Neural cell (in vitro differentiated cells): ENCODE data around the gene LTB4R2. TPM values are rescaled to one million over a fixed set of nuclear protein-coding genes. Genes with fewer than 3 reads are reported as not detected.

Source experiments
- H2AFZ ChIP-seq: fragments of 200-600, 300-800 bp; sonication (generic), shearing (Covaris generic); 2 replicates; pipeline ENCODE4 v1.6.0; 2014; ENCODE audit warnings: low read depth, mild to moderate bottlenecking, antibody characterized with exemption, low read length, moderate library complexity
- H3F3A ChIP-seq: fragments of 200-600 bp; shearing (Covaris generic); 2 replicates; pipeline ENCODE4 v1.6.1; 2016; ENCODE audit warnings: mild to moderate bottlenecking, moderate library complexity, mixed read lengths, antibody characterized with exemption, low read length; ENCODE audit not compliant: insufficient read depth, poor library complexity, severe bottlenecking
- H3K27ac ChIP-seq: fragments of 200-600, 300-800 bp; sonication (generic), shearing (Covaris generic); 2 replicates; pipeline ENCODE4 v1.5.1; 2014; ENCODE audit warnings: mild to moderate bottlenecking, low read length, moderate library complexity
- H3K27me3 ChIP-seq: fragments of 300-800, 200-600 bp; sonication (generic), shearing (Covaris generic); 2 replicates; pipeline ENCODE4 v1.6.0; 2014; ENCODE audit warnings: mild to moderate bottlenecking, low read depth, low read length, moderate library complexity; ENCODE audit not compliant: insufficient read depth
- H3K36me3 ChIP-seq: fragments of 300-800, 200-600 bp; sonication (generic), shearing (Covaris generic); 2 replicates; pipeline ENCODE4 v1.5.1; 2014; ENCODE audit warnings: mild to moderate bottlenecking, antibody characterized with exemption, low read length, moderate library complexity; ENCODE audit not compliant: insufficient read depth
- H3K4me2 ChIP-seq: fragments of 300-800, 200-600 bp; sonication (generic), shearing (Covaris generic); 2 replicates; pipeline ENCODE4 v1.6.0; 2014; ENCODE audit warnings: mild to moderate bottlenecking, low read length
- H3K4me3 ChIP-seq: fragments of 300-800, 200-600 bp; sonication (generic), shearing (Covaris generic); 2 replicates; pipeline ENCODE4 v1.5.1; 2014; ENCODE audit warnings: mild to moderate bottlenecking, low read length, moderate library complexity
- H3K79me2 ChIP-seq: fragments of 200-600 bp; shearing (Covaris generic); replicated peaks from 2 replicates; pipeline ENCODE4 v1.6.0; 2014; ENCODE audit warnings: mild to moderate bottlenecking, low read length, moderate library complexity; ENCODE audit not compliant: insufficient read depth
- H3K9ac ChIP-seq: fragments of 300-800, 200-600 bp; sonication (generic), shearing (Covaris generic); 2 replicates; pipeline ENCODE4 v1.6.1; 2016; ENCODE audit warnings: mild to moderate bottlenecking, low read length, mixed read lengths
- H3K9me2 ChIP-seq: fragments of 200-600 bp; shearing (Covaris generic); 2 replicates; pipeline ENCODE4 v1.6.1; 2016; ENCODE audit warnings: mild to moderate bottlenecking, low read length, mixed read lengths; ENCODE audit not compliant: insufficient read depth
- H3K9me3 ChIP-seq: fragments of 200-600, 300-800 bp; sonication (generic), shearing (Covaris generic); 2 replicates; pipeline ENCODE4 v1.6.1; 2016; ENCODE audit warnings: mild to moderate bottlenecking, mixed run types, low read length, moderate library complexity, mixed read lengths
- H4K20me1 ChIP-seq: fragments of 200-600 bp; shearing (Covaris generic); 2 replicates; pipeline ENCODE4 v1.6.1; 2016; ENCODE audit warnings: mild to moderate bottlenecking, mixed run types; ENCODE audit not compliant: insufficient read depth
- EP300 ChIP-seq: fragments of 450-650 bp; conservative IDR thresholded peaks from 2 replicates; pipeline ENCODE4 v1.6.1; 2014; ENCODE audit warnings: antibody characterized with exemption, mild to moderate bottlenecking, moderate library complexity; ENCODE audit not compliant: poor library complexity, severe bottlenecking
- EZH2 ChIP-seq: fragments of 200-600, 300-800 bp; shearing (Covaris generic), sonication (generic); IDR thresholded peaks from 2 replicates; pipeline ENCODE4 v1.6.1; 2014; ENCODE audit warnings: antibody characterized with exemption, low read length, borderline replicate concordance, mild to moderate bottlenecking; ENCODE audit not compliant: insufficient read depth, poor library complexity, severe bottlenecking
- MXI1 ChIP-seq: fragments of 450-650 bp; conservative IDR thresholded peaks from 2 replicates; pipeline ENCODE4 v1.6.1; 2014; ENCODE audit warnings: antibody characterized with exemption, mild to moderate bottlenecking; ENCODE audit not compliant: poor library complexity, severe bottlenecking
- POLR2AphosphoS5 ChIP-seq: IDR thresholded peaks from 2 replicates; pipeline ENCODE4 v1.6.1; 2012
- RAD21 ChIP-seq: fragments of 450-650 bp; conservative IDR thresholded peaks from 2 replicates; pipeline ENCODE4 v1.6.1; 2014; ENCODE audit warnings: antibody characterized with exemption, mild to moderate bottlenecking, moderate library complexity
- SMC3 ChIP-seq: fragments of 450-650 bp; conservative IDR thresholded peaks from 2 replicates; pipeline ENCODE4 v1.6.1; 2014; ENCODE audit warnings: antibody characterized with exemption, mild to moderate bottlenecking, moderate library complexity; ENCODE audit not compliant: poor library complexity
- TAF1 ChIP-seq: IDR thresholded peaks from 2 replicates; pipeline ENCODE4 v1.6.1; 2012; ENCODE audit warnings: low read depth
- polyA plus RNA-seq: library from polyadenylated mRNA; depleted of rRNA; stranded (reverse); fragments of >200 nt; gene quantifications from 2 replicates; pipeline ENCODE4 v1.2.3, GENCODE V29; 2014
- TF ChIP-seq, protein P1 (sequence below): fragments of 450-650 bp; IDR thresholded peaks from 2 replicates; pipeline ENCODE4 v1.5.1; 2014; ENCODE audit warnings: antibody characterized with exemption, mild to moderate bottlenecking, moderate library complexity; ENCODE audit not compliant: poor library complexity, severe bottlenecking
- TF ChIP-seq, protein P2 (sequence below): IDR thresholded peaks from 2 replicates; pipeline ENCODE4 v1.6.1; 2012; ENCODE audit warnings: borderline replicate concordance

The LTB4R2 gene
- polyA plus RNA-seq, 1 donor from 2014 or later = 5.0 TPM

DNA sequence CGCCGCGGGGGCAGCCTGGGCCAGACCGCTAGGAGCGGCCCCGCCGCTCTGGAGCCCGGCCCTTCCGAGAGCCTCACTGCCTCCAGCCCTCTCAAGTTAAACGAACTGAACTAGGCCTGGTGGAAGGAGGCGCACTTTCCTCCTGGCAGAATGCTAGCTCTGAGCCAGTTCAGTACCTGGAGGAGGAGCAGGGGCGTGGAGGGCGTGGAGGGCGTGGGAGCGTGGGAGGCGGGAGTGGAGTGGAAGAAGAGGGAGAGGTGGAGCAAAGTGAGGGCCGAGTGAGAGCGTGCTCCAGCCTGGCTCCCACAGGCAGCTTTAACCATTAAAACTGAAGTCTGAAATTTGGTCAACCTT, 6.6 kb downstream of the LTB4R2 start:
- no peaks in the 10 kb centered on the region for H3K9me3 ChIP-seq
- no peak for TF ChIP-seq EZH2
- no peak for TF ChIP-seq TAF1
- no peak for TF ChIP-seq RAD21
- no peak for TF ChIP-seq POLR2AphosphoS5
- no peak for TF ChIP-seq SMC3
- TF ChIP-seq, protein P1, sequence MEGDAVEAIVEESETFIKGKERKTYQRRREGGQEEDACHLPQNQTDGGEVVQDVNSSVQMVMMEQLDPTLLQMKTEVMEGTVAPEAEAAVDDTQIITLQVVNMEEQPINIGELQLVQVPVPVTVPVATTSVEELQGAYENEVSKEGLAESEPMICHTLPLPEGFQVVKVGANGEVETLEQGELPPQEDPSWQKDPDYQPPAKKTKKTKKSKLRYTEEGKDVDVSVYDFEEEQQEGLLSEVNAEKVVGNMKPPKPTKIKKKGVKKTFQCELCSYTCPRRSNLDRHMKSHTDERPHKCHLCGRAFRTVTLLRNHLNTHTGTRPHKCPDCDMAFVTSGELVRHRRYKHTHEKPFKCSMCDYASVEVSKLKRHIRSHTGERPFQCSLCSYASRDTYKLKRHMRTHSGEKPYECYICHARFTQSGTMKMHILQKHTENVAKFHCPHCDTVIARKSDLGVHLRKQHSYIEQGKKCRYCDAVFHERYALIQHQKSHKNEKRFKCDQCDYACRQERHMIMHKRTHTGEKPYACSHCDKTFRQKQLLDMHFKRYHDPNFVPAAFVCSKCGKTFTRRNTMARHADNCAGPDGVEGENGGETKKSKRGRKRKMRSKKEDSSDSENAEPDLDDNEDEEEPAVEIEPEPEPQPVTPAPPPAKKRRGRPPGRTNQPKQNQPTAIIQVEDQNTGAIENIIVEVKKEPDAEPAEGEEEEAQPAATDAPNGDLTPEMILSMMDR = no peak
- TF ChIP-seq, protein P2, sequence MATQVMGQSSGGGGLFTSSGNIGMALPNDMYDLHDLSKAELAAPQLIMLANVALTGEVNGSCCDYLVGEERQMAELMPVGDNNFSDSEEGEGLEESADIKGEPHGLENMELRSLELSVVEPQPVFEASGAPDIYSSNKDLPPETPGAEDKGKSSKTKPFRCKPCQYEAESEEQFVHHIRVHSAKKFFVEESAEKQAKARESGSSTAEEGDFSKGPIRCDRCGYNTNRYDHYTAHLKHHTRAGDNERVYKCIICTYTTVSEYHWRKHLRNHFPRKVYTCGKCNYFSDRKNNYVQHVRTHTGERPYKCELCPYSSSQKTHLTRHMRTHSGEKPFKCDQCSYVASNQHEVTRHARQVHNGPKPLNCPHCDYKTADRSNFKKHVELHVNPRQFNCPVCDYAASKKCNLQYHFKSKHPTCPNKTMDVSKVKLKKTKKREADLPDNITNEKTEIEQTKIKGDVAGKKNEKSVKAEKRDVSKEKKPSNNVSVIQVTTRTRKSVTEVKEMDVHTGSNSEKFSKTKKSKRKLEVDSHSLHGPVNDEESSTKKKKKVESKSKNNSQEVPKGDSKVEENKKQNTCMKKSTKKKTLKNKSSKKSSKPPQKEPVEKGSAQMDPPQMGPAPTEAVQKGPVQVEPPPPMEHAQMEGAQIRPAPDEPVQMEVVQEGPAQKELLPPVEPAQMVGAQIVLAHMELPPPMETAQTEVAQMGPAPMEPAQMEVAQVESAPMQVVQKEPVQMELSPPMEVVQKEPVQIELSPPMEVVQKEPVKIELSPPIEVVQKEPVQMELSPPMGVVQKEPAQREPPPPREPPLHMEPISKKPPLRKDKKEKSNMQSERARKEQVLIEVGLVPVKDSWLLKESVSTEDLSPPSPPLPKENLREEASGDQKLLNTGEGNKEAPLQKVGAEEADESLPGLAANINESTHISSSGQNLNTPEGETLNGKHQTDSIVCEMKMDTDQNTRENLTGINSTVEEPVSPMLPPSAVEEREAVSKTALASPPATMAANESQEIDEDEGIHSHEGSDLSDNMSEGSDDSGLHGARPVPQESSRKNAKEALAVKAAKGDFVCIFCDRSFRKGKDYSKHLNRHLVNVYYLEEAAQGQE = no peak
- TF ChIP-seq MXI1 = no peak
- H3K9ac ChIP-seq = no peak overlapping the region
- H4K20me1 ChIP-seq = no peaks in the 10 kb centered on the region
- H3K9me2 ChIP-seq = no peaks in the 10 kb centered on the region
- H3K36me3 ChIP-seq = no peaks in the 10 kb centered on the region
- H3K4me3 ChIP-seq = no peak overlapping the region
- H2AFZ ChIP-seq = no peak overlapping the region
- H3K27me3 ChIP-seq = peaks cover 8% of the 10 kb centered on the region
- H3K4me2 ChIP-seq = no peak overlapping the region
- H3F3A ChIP-seq = no peaks in the 10 kb centered on the region
- no peaks in the 10 kb centered on the region for H3K79me2 ChIP-seq
- H3K27ac ChIP-seq = no peak overlapping the region

DNA sequence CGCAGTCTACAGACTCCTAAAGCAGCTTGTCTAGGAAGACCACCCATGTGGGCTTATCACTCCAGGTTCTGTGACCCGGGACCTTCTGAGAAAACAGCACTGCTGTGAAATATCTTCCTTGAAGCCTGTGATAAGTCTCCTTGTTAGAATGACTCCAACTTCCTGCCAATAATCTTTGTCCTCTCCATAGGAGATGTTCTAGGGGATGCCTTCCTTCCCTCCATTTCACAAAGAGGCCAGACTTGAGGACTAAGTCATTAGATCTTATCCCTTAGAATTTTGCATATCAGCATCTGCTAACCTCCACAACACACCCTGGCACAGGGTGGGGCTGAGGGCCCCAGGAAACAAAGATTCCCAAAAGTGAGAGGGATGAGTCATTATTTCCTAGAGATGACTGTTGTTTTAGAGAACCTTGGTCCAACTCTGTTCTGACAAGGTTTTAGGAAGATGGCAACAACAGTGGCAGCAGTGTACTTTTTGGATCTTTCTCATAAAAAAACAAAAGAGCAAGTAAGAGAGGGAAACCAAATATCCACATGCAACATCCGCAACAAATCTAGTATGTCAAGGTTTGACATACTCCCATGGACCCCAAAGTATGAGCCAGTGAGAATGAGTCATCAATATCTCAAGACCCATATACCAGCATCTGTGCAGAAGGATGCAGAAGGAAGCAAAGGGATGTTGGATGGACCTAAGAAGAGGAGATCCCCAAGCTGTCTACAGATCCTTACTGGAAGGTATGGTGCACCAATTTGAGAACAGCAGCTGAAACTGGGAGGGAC, 7.4 kb downstream of the LTB4R2 start:
- no peaks in the 10 kb centered on the region for H3K36me3 ChIP-seq
- H3K9me3 ChIP-seq = no peaks in the 10 kb centered on the region
- H3K9me2 ChIP-seq = no peaks in the 10 kb centered on the region
- peaks cover 8% of the 10 kb centered on the region for H3K27me3 ChIP-seq
- H2AFZ ChIP-seq = no peak overlapping the region
- no peaks in the 10 kb centered on the region for H4K20me1 ChIP-seq
- H3F3A ChIP-seq = no peaks in the 10 kb centered on the region
- H3K27ac ChIP-seq = no peak overlapping the region
- TF ChIP-seq EP300 (no peak), RAD21 (no peak), MXI1 (no peak), SMC3 (no peak), POLR2AphosphoS5 (no peak)
- TF ChIP-seq, protein P1 = no peak
- no peak overlapping the region for H3K4me2 ChIP-seq
- H3K79me2 ChIP-seq = no peaks in the 10 kb centered on the region
- H3K4me3 ChIP-seq = no peak overlapping the region
- no peak overlapping the region for H3K9ac ChIP-seq
